Thoracic aorta (tissue), 2 donors: Measurements from ENCODE around the gene METTL15. TPM values are rescaled to one million over a fixed set of nuclear protein-coding genes. Genes with fewer than 3 reads are reported as not detected.
"Not testable (repeated sequence)": the region's sequence is repeated elsewhere in the genome, so short reads cannot be mapped to it uniquely, and the experiment has no call there.

Experiments
- ATAC-seq: fragments of 150-250 bp; one replicate; pipeline ENCODE4 v1.8.0; 2017; ENCODE audit warnings: low read depth; ENCODE audit not compliant: insufficient number of reproducible peaks, low FRiP score
- DNase-seq: peaks from one replicate; pipeline ENCODE4 v3.0.0-alpha.2; 2020; ENCODE audit warnings: low spot score
- H3K27ac ChIP-seq, 2 donors: fragments of 200-600 bp; sonication (generic); 1 replicate in 1 of 2; 2 replicates in 1 of 2; pipeline ENCODE4 v1.5.1; 2016; ENCODE audit warnings: mild to moderate bottlenecking in 2 of 2, moderate library complexity in 2 of 2
- H3K27me3 ChIP-seq: fragments of 200-600 bp; sonication (generic); replicated peaks from 2 replicates; pipeline ENCODE4 v1.6.0; 2016; ENCODE audit warnings: mild to moderate bottlenecking; ENCODE audit not compliant: insufficient read depth
- H3K36me3 ChIP-seq: fragments of 200-600 bp; sonication (generic); one replicate; pipeline ENCODE4 v1.5.1; 2016
- H3K4me1 ChIP-seq, 2 donors: fragments of 200-600 bp; sonication (generic); 1 replicate in 1 of 2; 2 replicates in 1 of 2; pipeline versions ENCODE4 v1.5.1 to v1.6.0; 2016; ENCODE audit warnings: low read depth in 2 of 2, mild to moderate bottlenecking in 1 of 2; ENCODE audit not compliant: control insufficient read depth in 1 of 2
- H3K4me3 ChIP-seq: fragments of 200-600 bp; sonication (generic); 2 replicates; pipeline ENCODE4 v1.5.1; 2016; ENCODE audit warnings: mild to moderate bottlenecking
- H3K9me3 ChIP-seq: fragments of 200-600 bp; sonication (generic); 2 replicates; pipeline ENCODE4 v1.5.1; 2016
- total RNA-seq, 2 donors: library from RNA; depleted of rRNA; stranded (reverse); fragments of >200 nt; gene quantifications; one replicate each; pipeline versions ENCODE4 v1.1.0 to v1.2.3, GENCODE V29; 2016
- TF ChIP-seq, protein P1 (sequence below): fragments of 200-600 bp; sonication (generic); IDR thresholded peaks from one replicate; pipeline ENCODE4 v1.5.1; 2019; ENCODE audit warnings: antibody characterized with exemption

The METTL15 gene
- total RNA-seq, 2 donors from 2014 or later: 7.6 to 12.1 TPM

DNA sequence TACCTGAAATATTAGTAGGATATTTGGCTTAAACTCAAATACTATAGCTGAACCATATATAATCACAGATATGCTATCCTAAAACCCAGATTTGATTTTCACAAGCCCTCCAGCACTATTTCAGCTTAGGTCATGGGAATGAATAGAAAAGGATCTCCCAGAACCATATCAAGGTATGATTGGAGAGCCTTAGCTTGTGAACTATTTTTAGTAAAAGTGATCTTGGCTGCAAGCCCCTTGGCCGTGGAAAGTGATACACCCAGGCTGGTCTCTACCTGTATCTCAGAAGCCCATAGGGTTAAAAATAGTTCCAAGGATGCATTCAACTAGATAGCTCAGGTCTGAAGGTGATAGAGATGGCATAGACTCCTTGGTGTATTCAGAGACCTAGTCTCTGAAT is 9.9 kb upstream of the METTL15 start:
- TF ChIP-seq, protein P1, sequence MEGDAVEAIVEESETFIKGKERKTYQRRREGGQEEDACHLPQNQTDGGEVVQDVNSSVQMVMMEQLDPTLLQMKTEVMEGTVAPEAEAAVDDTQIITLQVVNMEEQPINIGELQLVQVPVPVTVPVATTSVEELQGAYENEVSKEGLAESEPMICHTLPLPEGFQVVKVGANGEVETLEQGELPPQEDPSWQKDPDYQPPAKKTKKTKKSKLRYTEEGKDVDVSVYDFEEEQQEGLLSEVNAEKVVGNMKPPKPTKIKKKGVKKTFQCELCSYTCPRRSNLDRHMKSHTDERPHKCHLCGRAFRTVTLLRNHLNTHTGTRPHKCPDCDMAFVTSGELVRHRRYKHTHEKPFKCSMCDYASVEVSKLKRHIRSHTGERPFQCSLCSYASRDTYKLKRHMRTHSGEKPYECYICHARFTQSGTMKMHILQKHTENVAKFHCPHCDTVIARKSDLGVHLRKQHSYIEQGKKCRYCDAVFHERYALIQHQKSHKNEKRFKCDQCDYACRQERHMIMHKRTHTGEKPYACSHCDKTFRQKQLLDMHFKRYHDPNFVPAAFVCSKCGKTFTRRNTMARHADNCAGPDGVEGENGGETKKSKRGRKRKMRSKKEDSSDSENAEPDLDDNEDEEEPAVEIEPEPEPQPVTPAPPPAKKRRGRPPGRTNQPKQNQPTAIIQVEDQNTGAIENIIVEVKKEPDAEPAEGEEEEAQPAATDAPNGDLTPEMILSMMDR: no peak
- Histone ChIP-seq H3K27me3 (no peaks in the 10 kb centered on the region), H3K27ac (no peak overlapping the region), H3K4me3 (no peak overlapping the region), H3K9me3 (no peaks in the 10 kb centered on the region), H3K4me1 (no peaks in the 10 kb centered on the region), H3K36me3 (no peaks in the 10 kb centered on the region)
- ATAC-seq (no peak), DNase-seq (no peak)

- DNase-seq (no peak), ATAC-seq (no peak)
- no peaks in the 10 kb centered on the region for H3K36me3 ChIP-seq
- H3K27ac ChIP-seq: no peak overlapping the region
- no peak overlapping the region for H3K4me3 ChIP-seq
- no peaks in the 10 kb centered on the region for H3K27me3 ChIP-seq
- TF ChIP-seq, protein P1: no peak
- H3K9me3 ChIP-seq: no peaks in the 10 kb centered on the region
- no peaks in the 10 kb centered on the region for H3K4me1 ChIP-seq
Measured at GRCh38 chr11:28099715-28100114, 8.5 kb upstream of the METTL15 start.

DNA sequence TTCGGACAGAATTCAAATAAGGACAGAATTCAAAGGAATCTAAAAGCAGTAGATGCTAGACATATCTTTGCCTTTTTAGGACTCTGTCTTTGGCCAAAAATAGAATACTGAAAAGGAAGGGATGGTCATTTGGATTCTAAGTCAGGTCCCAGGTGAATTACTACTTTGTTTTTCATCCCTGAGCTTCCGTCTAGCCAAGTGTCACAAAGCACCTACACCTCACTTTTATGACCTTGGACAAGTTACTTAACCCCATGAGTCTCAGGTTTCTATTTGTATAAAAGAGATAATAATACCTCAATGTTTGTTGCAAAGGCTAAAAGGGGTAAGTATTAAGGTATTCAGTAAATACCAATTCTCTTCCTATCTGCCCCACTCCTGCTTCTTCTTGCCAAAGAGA is 7.5 kb upstream of the METTL15 start:
- H3K36me3 ChIP-seq: no peaks in the 10 kb centered on the region
- DNase-seq (no peak), ATAC-seq (no peak)
- H3K9me3 ChIP-seq: no peaks in the 10 kb centered on the region
- H3K4me3 ChIP-seq: no peak overlapping the region
- H3K27ac ChIP-seq: no peak overlapping the region
- H3K4me1 ChIP-seq: no peaks in the 10 kb centered on the region
- TF ChIP-seq, protein P1: no peak
- no peaks in the 10 kb centered on the region for H3K27me3 ChIP-seq

GRCh38 chr11:28102300-28102699 is 5.9 kb upstream of the METTL15 start:
- not testable (repeated sequence) for ATAC-seq, H3K4me1 ChIP-seq, H3K9me3 ChIP-seq, H3K27me3 ChIP-seq, DNase-seq, H3K27ac ChIP-seq, H3K36me3 ChIP-seq, H3K4me3 ChIP-seq

GRCh38 chr11:28104425-28104824 is 3.8 kb upstream of the METTL15 start:
- H3K4me3 ChIP-seq: no peak overlapping the region
- peaks cover 5 to 17% of the 10 kb centered on the region in 2 donors for H3K4me1 ChIP-seq
- no peak overlapping the region for H3K27ac ChIP-seq
- DNase-seq: no peak
- TF ChIP-seq, protein P1: no peak
- H3K36me3 ChIP-seq: no peaks in the 10 kb centered on the region
- ATAC-seq: no peak
- no peaks in the 10 kb centered on the region for H3K27me3 ChIP-seq
- no peaks in the 10 kb centered on the region for H3K9me3 ChIP-seq

- DNase-seq: no peak
- no peak overlapping the region for H3K4me3 ChIP-seq
- no peaks in the 10 kb centered on the region for H3K27me3 ChIP-seq
- H3K27ac ChIP-seq: no peak overlapping the region
- peaks cover 5 to 23% of the 10 kb centered on the region in 2 donors for H3K4me1 ChIP-seq
- H3K9me3 ChIP-seq: no peaks in the 10 kb centered on the region
- TF ChIP-seq, protein P1: no peak
- no peak for ATAC-seq
- no peaks in the 10 kb centered on the region for H3K36me3 ChIP-seq
Measured at GRCh38 chr11:28104984-28105383, 3.2 kb upstream of the METTL15 start.
